ENCODE results near the gene PRKAG2.
"Not testable (repeated sequence)": the region's sequence is repeated elsewhere in the genome, so short reads cannot be mapped to it uniquely, and the experiment has no call there.

PRKAG2 gene

GRCh38 chr7:151601521-151602305 lies 275.2 kb downstream of the PRKAG2 start:
- DNase-seq, result no peak

- DNase-seq, result no peak
Observed at GRCh38 chr7:151600331-151600730, 276.6 kb downstream of the PRKAG2 start.

GRCh38 chr7:151599401-151600227 lies 277.3 kb downstream of the PRKAG2 start:
- DNase-seq, result no peak

- no peak for DNase-seq
Observed at GRCh38 chr7:151597541-151598444, 279.1 kb downstream of the PRKAG2 start.

- DNase-seq, result no peak
Observed at GRCh38 chr7:151595702-151596350, 281.1 kb downstream of the PRKAG2 start.

- DNase-seq, result no peak
Observed at GRCh38 chr7:151592868-151593486, 283.9 kb downstream of the PRKAG2 start.

- DNase-seq, result no peak
Observed at GRCh38 chr7:151592330-151592729, 284.6 kb downstream of the PRKAG2 start.

- DNase-seq, result no peak
Observed at GRCh38 chr7:151591866-151592265, 285.0 kb downstream of the PRKAG2 start.

- no peak for DNase-seq
Observed at GRCh38 chr7:151590850-151591771, 285.8 kb downstream of the PRKAG2 start.

- DNase-seq, result no peak
Observed at GRCh38 chr7:151590071-151590849, 286.7 kb downstream of the PRKAG2 start.

- DNase-seq, result no peak
Observed at GRCh38 chr7:151588982-151589381, 287.9 kb downstream of the PRKAG2 start.

- DNase-seq, result no peak
Observed at GRCh38 chr7:151586531-151587260, 290.2 kb downstream of the PRKAG2 start.

- no peak for DNase-seq
Observed at GRCh38 chr7:151585744-151586393, 291.0 kb downstream of the PRKAG2 start.

- DNase-seq, result no peak
Observed at GRCh38 chr7:151581741-151582140, 295.2 kb downstream of the PRKAG2 start.

- DNase-seq, result no peak
Observed at GRCh38 chr7:151579644-151580043, 297.3 kb downstream of the PRKAG2 start.

- no peak for DNase-seq
Observed at GRCh38 chr7:151575410-151575809, 301.5 kb downstream of the PRKAG2 start.

- not testable (repeated sequence) for DNase-seq
Observed at GRCh38 chr7:151573046-151573445, 303.9 kb downstream of the PRKAG2 start.

- no peak for DNase-seq
Observed at GRCh38 chr7:151572136-151572535, 304.8 kb downstream of the PRKAG2 start.

GRCh38 chr7:151571471-151571870 lies 305.4 kb downstream of the PRKAG2 start:
- DNase-seq, result no peak

Data from hippocampal formation (tissue), 2 donors.